ENCODE measurements around the gene TMEM8B. TPM values are rescaled to one million over a fixed set of nuclear protein-coding genes. Genes with fewer than 3 reads are reported as not detected.

Gene TMEM8B
- total and polyA plus RNA-seq, 9 of the 15 experiments (the other 6 are each of a cell fraction or from before 2014, with no cell fraction given): 0.01 to 2.2 (median 1.1) TPM

GRCh38 chr9:35891646-35892045 lies 62.6 kb downstream of the TMEM8B start (continued):
- TF ChIP-seq STAT6 (CRISPR knock-in tag; IDR thresholded peaks at IDR 0.05) (no peak), ZBTB17 (CRISPR knock-in tag; IDR thresholded peaks at IDR 0.05) (no peak), ATF4 (CRISPR knock-in tag; IDR thresholded peaks at IDR 0.05) (no peak), ZNF507 (tag; conservative IDR thresholded peaks at IDR 0.05) (no peak), ZNF655 (CRISPR knock-in tag; IDR thresholded peaks at IDR 0.05) (no peak), STAG1 (CRISPR knock-in tag; IDR thresholded peaks at IDR 0.05; ENCODE audit: borderline replicate concordance) (no peak), SPI1 (IDR thresholded peaks at IDR 0.05; ENCODE audit: borderline replicate concordance, low read depth, low read length) (no peak), NR2C2 (CRISPR knock-in tag; IDR thresholded peaks at IDR 0.05) (no peak), NR2C2 (tag; IDR thresholded peaks at IDR 0.05) (no peak), ZNF224 (CRISPR knock-in tag; IDR thresholded peaks at IDR 0.05) (no peak)
